GM21515 (cell line): ENCODE measurements around the gene HOXD1.

Experiments
- ATAC-seq: cut with Tn5 transposase; IDR thresholded peaks from one replicate; pipeline ENCODE4 v1.9.1; 2021; ENCODE audit not compliant: unreplicated experiment

HOXD1 gene

DNA sequence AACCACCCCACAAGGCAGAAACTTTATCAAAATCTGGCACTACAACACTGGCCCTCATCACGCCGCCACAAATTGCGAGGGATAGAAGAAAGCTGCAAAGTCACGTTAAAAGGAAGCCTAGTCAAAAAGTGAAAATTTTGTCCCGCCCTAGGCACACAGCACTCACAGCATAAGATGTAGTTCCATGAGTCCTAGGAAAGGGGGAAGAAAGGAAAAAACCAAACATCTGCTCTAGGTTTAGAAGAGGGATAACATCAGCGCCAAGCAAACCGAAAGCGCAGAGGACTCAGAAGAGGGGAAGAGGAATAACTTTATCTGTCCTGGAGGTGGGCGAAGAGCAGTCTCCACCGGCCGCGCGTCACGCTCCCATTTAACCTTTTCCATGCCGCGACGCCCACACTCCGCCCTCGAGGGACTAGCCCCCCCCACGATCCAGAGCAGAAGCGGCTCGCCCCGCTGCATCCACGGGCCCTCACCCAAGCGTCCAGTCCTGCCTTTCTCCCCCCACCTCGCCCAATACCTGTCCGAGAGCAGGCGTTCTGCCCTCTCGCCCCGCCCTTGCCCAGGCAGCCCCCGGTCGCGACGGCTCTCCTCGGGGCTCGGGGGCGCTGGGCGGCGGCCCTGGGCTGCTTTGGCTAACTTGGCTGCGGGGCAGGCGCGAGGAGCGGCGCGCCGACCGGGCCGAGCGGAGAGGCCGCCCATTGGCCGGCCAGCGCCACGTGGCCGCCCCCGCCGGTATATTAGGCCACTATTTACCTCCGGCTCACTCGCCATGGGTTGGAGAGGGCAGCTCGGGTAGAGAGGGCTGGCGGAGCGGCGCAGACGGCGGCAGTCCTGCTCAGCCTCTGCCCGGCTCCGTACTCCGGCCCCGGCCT, at the start of gene HOXD1:
Gene HOXD1 (plus strand): TSS at position 770 of the 875 bp plus-strand sequence. CDS start 134 bp downstream, outside the sequence.
- ATAC-seq, result no peak

DNA sequence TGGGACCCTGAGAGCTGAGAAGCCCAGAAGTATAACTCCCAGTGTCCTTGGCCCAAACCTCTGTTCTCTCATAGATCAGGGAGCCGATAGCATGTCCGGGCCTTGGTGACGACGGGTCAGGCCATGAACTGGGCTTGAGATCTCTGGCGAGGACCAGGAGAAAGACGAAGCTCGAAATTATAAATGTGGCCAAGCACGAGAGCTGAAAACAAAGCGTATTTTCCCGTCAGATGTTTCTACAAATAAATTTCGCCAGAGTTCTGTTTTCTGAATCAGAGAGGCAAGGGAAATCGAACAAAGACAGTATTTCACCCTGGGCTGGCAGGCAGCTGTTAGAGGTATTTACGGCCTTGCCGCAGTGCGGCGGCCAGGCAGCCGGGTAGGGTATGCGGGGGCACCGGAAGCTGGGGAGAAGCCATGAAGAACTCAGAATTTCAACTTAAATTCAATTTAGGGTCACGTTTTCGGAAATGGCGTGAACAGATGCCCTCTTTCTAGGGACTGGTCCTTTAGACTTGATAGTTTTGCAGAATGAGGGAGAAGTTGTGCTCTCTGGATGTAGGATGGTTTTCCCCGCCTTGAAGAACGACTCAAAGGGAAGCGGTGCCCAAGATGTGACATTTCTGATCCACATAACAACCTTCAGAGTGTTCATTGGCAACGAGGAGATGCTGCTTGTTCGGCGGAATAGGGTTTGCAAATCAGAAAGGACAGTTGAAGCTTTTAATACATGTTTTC, 49.4 kb upstream of the HOXD1 start:
- ATAC-seq, result no peak

- no peak for ATAC-seq
These were observed 48.6 kb upstream of the HOXD1 start for GRCh38 chr2:176139661-176140512.

DNA sequence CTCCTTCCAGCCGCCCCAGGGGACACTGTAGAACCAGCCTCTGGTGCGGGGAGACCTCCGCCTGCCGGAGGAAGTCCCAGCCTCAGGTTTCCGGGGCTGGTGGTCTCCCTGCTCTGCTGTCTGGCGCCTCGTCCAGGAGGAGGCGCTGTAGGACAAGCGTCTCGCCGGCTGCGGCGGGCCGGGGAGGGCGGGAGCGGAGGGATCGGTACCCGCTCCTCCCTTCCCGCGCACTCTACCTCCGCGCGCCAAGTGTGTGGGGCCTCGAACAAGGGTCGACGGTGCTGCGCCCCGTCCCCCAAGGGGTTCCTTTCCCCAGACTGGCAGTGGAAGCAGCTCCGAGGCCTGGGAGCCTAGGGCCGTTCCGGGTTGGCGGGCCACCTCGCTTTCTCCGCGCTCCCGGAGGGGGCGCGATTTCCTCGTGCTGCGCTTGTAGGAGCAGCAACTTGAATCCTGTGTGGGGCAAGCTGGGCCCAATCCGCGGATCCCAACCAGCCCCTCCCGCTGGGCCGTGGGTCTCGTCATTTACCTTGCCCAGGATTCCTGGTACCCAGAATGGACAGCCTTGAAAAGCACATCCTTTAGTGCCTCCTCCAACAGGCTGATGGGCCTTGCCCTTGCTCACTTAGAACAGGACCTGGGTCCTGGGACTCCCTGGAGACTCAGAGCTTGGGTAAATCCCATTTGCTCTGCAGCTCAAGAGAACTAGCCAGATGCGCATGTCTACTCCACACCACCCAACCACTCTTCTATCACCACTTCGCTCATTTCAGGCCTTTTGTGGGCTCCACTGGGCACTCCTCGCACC, 47.8 kb upstream of the HOXD1 start:
- peak; percentile 88 for ATAC-seq

- ATAC-seq, result no peak
These were observed 46.2 kb upstream of the HOXD1 start for GRCh38 chr2:176142281-176142680.

- no peak for ATAC-seq
These were observed 43.1 kb upstream of the HOXD1 start for GRCh38 chr2:176145085-176145969.

GRCh38 chr2:176146101-176146500, 42.4 kb upstream of the HOXD1 start:
- no peak for ATAC-seq

GRCh38 chr2:176146645-176147044, 41.8 kb upstream of the HOXD1 start:
- ATAC-seq, result no peak

- ATAC-seq, result no peak
These were observed 41.2 kb upstream of the HOXD1 start for GRCh38 chr2:176147210-176147799.

DNA sequence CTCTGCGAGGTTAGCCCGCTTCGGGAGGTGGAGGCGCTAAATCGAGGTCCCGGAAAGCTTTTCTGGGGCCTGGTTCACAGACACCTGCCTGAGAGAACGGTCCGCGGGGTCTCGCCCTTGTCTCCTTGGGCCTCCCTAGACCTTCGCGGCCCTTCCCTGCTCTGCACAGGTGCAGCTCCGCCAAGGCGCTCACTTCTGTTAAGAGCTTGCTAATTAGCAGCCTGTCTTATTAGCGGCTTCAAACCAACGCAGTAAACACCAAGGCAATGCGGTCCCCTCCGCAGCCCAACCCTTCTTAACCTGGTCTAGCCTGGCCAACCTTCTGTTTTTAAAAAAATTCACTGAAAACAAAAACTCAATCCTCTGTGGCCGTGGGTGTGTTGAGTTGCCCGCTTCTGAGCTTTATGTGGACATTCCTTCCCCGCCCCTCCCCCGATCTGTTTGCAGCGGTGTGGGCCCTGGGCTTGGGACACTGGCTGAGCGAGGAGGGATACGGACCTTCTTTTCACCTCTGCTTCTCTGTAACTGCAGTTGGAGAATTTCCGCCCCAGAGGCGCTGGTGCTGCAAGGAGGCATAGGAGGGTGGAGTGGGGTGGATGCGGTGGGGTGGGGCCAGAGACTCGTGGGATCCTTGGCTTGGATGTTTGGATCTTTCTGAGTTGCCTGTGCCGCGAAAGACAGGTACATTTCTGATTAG, 40.5 kb upstream of the HOXD1 start:
- ATAC-seq, result no peak

DNA sequence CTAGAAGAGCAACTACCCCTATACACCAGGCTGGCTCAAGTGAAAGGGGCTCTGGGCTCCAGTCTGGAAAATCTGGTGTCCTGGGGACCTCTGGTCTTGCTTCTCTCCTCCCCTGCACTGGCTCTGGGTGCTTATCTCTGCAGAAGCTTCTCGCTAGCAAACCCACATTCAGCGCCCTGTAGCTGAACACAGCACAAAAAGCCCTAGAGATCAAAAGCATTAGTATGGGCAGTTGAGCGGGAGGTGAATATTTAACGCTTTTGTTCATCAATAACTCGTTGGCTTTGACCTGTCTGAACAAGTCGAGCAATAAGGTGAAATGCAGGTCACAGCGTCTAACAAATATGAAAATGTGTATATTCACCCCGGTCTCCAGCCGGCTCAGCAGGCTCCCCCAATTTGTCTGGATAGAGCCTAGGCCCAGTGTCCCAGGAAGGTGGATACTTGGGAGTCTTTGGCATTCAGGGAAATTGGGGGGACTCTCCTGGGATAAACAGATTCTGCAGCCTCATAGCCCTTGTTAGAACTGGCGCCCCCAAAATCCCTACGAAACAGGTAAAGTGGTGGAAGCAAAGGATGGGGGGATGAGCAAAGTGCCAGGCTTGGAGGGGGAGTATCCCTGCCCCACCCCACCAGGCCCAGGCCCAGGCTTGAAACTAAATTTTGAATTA, 39.6 kb upstream of the HOXD1 start:
- no peak for ATAC-seq

- ATAC-seq, result no peak
These were observed 39.0 kb upstream of the HOXD1 start for GRCh38 chr2:176149481-176149938.

- no peak for ATAC-seq
These were observed 38.4 kb upstream of the HOXD1 start for GRCh38 chr2:176149939-176150583.

GRCh38 chr2:176150584-176151441, 37.7 kb upstream of the HOXD1 start:
- ATAC-seq, result no peak

GRCh38 chr2:176151442-176152287, 36.8 kb upstream of the HOXD1 start, which contains the start of gene HOXD4:
Gene HOXD4, plus strand, starts transcription at chr2:176151550. Its CDS starts 84 bp downstream, at chr2:176151634.
- ATAC-seq, result no peak
